ENCODE data around the gene NINJ2. TPM values are rescaled to one million over a fixed set of nuclear protein-coding genes. Genes with fewer than 3 reads are reported as not detected.

Gene NINJ2
- polyA plus RNA-seq, 3 donors = 32.9 to 92.7 (median 73.7) TPM

DNA sequence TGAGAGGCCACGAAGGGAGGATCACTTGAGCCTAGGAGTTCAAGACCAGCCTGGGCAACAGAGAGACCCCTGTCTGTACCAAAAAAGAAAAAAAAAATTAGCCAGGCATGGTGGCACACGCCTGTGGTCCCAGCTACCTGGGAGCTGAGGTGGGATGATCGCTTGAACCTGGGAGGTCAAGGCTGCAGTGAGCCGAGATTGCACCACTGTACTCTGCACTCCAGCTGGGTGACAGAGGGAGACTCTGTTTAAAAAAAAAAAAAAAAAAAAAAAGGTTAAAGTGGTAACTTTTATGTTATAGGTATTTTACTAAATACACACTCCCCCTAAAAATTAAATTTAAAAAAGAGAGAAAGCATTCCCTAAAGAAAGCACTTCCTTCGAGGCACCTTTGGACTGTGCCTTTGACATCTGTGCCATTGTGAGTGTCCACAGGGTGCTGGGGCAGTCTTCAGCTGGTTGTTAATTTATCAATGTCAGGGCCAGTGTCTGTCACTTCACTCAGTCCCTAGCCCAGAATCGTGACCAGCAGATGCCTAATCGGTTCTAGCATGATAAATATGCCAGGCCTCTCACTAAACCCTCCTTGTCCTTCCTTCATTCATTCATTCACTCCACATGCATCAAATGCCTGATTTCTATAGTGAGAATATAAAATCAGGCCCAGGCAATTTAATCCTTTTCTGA, 140.4 kb downstream of the NINJ2 start:
- H3K4me3 Mint-ChIP-seq = no peak overlapping the region
- Histone ChIP-seq H2AFZ (ENCODE audit: insufficient read depth, low read depth, low read length, poor library complexity, severe bottlenecking) (no peak overlapping the region), H3K4me1 (ENCODE audit: control insufficient read depth in 1 of 2, insufficient read depth in 2 of 2, low read length in 2 of 2) (peaks cover 16 to 22% of the 10 kb centered on the region in 2 donors), H4K20me1 (ENCODE audit: insufficient read depth, low read length) (no peaks in the 10 kb centered on the region), H3K79me2 (ENCODE audit: insufficient read depth, low read length) (no peaks in the 10 kb centered on the region), H3K4me3 (replicated peaks in 1 of 3; ENCODE audit: low read depth in 2 of 3, low read length in 3 of 3) (no peak overlapping the region), H3K4me2 (replicated peaks; ENCODE audit: extremely low read depth, low read length, poor library complexity, severe bottlenecking) (no peak overlapping the region), H3K9me3 (replicated peaks in 1 of 2; ENCODE audit: control insufficient read depth in 1 of 2, insufficient read depth in 1 of 2, low read length in 2 of 2) (no peaks in the 10 kb centered on the region), H3K27me3 (ENCODE audit: control insufficient read depth in 2 of 2, insufficient read depth in 2 of 2, low read length in 2 of 2) (peaks cover 0 to 8% of the 10 kb centered on the region in 2 donors), H3K9ac (ENCODE audit: insufficient read depth, low read length, poor library complexity, severe bottlenecking) (no peak overlapping the region), H3K36me3 (replicated peaks in 1 of 2; ENCODE audit: control insufficient read depth in 1 of 2, insufficient read depth in 2 of 2, low read length in 2 of 2) (no peaks in the 10 kb centered on the region), H3K27ac (ENCODE audit: low read depth in 1 of 2, low read length in 2 of 2) (no peak overlapping the region)
- peaks cover 3 to 21% (median 19%) of the 10 kb centered on the region in 3 donors for H3K27me3 Mint-ChIP-seq (ENCODE audit: low read depth in 3 of 3)
- no peak overlapping the region for H3K27ac Mint-ChIP-seq
- intact Hi-C loops (cut with micrococcal nuclease) = no loop called here
- TF ChIP-seq, protein P1, sequence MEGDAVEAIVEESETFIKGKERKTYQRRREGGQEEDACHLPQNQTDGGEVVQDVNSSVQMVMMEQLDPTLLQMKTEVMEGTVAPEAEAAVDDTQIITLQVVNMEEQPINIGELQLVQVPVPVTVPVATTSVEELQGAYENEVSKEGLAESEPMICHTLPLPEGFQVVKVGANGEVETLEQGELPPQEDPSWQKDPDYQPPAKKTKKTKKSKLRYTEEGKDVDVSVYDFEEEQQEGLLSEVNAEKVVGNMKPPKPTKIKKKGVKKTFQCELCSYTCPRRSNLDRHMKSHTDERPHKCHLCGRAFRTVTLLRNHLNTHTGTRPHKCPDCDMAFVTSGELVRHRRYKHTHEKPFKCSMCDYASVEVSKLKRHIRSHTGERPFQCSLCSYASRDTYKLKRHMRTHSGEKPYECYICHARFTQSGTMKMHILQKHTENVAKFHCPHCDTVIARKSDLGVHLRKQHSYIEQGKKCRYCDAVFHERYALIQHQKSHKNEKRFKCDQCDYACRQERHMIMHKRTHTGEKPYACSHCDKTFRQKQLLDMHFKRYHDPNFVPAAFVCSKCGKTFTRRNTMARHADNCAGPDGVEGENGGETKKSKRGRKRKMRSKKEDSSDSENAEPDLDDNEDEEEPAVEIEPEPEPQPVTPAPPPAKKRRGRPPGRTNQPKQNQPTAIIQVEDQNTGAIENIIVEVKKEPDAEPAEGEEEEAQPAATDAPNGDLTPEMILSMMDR (IDR thresholded peaks at IDR 0.05) = no peak
- H3K9me3 Mint-ChIP-seq = peaks cover 0 to 2% (median 0%) of the 10 kb centered on the region in 7 donors
- 97% methylated on average over 4 of the region's 7 CpGs for WGBS (ENCODE audit: insufficient coverage)
- H3K4me1 Mint-ChIP-seq = peaks cover 21% of the 10 kb centered on the region
- DNase-seq = no peak
- H3K36me3 Mint-ChIP-seq = no peaks in the 10 kb centered on the region

GRCh38 chr12:520119-520518, 143.1 kb downstream of the NINJ2 start:
- no peak for DNase-seq
- TF ChIP-seq, protein P1 (IDR thresholded peaks at IDR 0.05) = no peak
- H4K20me1 ChIP-seq (ENCODE audit: insufficient read depth, low read length) = no peaks in the 10 kb centered on the region
- no peak overlapping the region for H3K27ac ChIP-seq (ENCODE audit: low read depth in 1 of 2, low read length in 2 of 2)
- no peaks in the 10 kb centered on the region for H3K79me2 ChIP-seq (ENCODE audit: insufficient read depth, low read length)
- no peak overlapping the region for H3K4me3 Mint-ChIP-seq
- peaks cover 1% of the 10 kb centered on the region for H3K4me1 Mint-ChIP-seq
- H3K36me3 Mint-ChIP-seq = no peaks in the 10 kb centered on the region
- intact Hi-C loops (cut with micrococcal nuclease) = no loop called here
- H3K27me3 ChIP-seq (ENCODE audit: control insufficient read depth in 2 of 2, insufficient read depth in 2 of 2, low read length in 2 of 2) = peaks cover 2 to 11% of the 10 kb centered on the region in 2 donors
- no peak overlapping the region for H2AFZ ChIP-seq (ENCODE audit: insufficient read depth, low read depth, low read length, poor library complexity, severe bottlenecking)
- no peak overlapping the region for H3K4me2 ChIP-seq (replicated peaks; ENCODE audit: extremely low read depth, low read length, poor library complexity, severe bottlenecking)
- peaks cover 0 to under 1% of the 10 kb centered on the region in 2 donors for H3K4me1 ChIP-seq (ENCODE audit: control insufficient read depth in 1 of 2, insufficient read depth in 2 of 2, low read length in 2 of 2)
- H3K27me3 Mint-ChIP-seq (ENCODE audit: low read depth in 3 of 3) = peaks cover 3 to 21% (median 19%) of the 10 kb centered on the region in 3 donors
- no peak overlapping the region for H3K9ac ChIP-seq (ENCODE audit: insufficient read depth, low read length, poor library complexity, severe bottlenecking)
- no peak overlapping the region for H3K27ac Mint-ChIP-seq
- H3K9me3 ChIP-seq (replicated peaks in 1 of 2; ENCODE audit: control insufficient read depth in 1 of 2, insufficient read depth in 1 of 2, low read length in 2 of 2) = no peaks in the 10 kb centered on the region
- H3K4me3 ChIP-seq (replicated peaks in 1 of 3; ENCODE audit: low read depth in 2 of 3, low read length in 3 of 3) = no peak overlapping the region
- no peaks in the 10 kb centered on the region for H3K9me3 Mint-ChIP-seq
- no CpG with 5 or more reads among the region's 2 CpGs for WGBS (ENCODE audit: insufficient coverage)
- no peaks in the 10 kb centered on the region for H3K36me3 ChIP-seq (replicated peaks in 1 of 2; ENCODE audit: control insufficient read depth in 1 of 2, insufficient read depth in 2 of 2, low read length in 2 of 2)
